ENCODE results near the gene ALDH7A1.
"Not testable (repeated sequence)": the region's sequence is repeated elsewhere in the genome, so short reads cannot be mapped to it uniquely, and the experiment has no call there.

The ALDH7A1 gene

DNA sequence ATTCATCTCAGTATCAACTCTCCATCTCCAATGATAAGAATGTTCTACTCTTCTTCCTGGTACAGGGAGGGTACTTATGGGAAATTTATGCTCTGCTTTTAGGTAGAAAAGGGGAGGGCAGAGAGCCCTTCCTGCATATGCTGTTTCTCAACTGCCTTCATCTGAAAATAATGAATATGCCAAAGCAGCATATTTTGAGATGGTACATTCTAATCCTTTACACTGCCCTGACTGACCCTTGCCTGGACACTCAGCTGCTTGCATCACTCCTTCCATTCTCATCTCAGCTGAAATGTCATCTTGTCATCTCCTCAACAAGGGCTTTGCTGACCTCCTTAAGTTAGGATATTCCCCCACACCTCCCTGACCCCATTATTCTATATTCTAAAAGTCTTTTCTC lies 68.5 kb downstream of the ALDH7A1 start:
- DNase-seq (ENCODE audit: extremely low read depth, low read depth), result no peak
- H3K4me3 ChIP-seq (replicated peaks; ENCODE audit: low read depth, low read length), result no peak overlapping the region
- TF ChIP-seq, protein P1, sequence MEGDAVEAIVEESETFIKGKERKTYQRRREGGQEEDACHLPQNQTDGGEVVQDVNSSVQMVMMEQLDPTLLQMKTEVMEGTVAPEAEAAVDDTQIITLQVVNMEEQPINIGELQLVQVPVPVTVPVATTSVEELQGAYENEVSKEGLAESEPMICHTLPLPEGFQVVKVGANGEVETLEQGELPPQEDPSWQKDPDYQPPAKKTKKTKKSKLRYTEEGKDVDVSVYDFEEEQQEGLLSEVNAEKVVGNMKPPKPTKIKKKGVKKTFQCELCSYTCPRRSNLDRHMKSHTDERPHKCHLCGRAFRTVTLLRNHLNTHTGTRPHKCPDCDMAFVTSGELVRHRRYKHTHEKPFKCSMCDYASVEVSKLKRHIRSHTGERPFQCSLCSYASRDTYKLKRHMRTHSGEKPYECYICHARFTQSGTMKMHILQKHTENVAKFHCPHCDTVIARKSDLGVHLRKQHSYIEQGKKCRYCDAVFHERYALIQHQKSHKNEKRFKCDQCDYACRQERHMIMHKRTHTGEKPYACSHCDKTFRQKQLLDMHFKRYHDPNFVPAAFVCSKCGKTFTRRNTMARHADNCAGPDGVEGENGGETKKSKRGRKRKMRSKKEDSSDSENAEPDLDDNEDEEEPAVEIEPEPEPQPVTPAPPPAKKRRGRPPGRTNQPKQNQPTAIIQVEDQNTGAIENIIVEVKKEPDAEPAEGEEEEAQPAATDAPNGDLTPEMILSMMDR (IDR thresholded peaks at IDR 0.05; ENCODE audit: low read depth, low read length, missing control alignments), result no peak

- TF ChIP-seq, protein P1 (IDR thresholded peaks at IDR 0.05; ENCODE audit: low read depth, low read length, missing control alignments), result no peak
- H3K4me3 ChIP-seq (replicated peaks; ENCODE audit: low read depth, low read length), result no peak overlapping the region
- DNase-seq (ENCODE audit: extremely low read depth, low read depth), result no peak
Measured at GRCh38 chr5:126525630-126526245, 69.3 kb downstream of the ALDH7A1 start.

DNA sequence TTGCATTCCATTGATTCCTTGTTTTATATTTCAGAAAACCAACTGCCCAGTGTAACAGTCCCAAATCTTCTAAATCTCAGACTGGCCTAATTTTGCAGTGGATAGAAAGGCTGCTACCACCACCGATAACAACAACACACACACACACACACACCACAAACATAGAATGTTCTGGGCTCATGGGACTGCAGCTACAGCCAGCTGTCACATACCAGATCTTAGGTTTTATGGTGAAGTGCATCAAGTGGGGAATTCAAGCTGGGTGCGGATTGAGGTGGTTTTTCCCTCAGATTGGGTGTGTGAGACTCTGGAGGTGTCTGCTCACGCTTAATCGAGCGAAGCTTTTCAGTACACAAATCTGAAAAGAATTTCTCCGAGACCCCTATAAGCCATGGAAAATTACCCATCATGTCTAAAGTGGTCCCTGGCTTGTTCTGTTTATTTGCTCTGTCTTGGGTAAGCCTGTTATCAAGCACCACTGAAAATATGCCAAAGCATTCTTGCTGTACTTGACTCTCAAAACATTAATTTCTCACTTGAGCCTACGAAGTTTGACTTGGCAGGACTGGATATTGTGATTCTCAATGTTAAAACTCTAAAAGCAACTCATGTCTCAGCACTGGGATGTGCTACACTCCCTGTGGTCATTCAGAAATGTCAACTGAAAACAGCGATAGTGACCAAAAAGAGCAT lies 71.1 kb downstream of the ALDH7A1 start:
- DNase-seq (ENCODE audit: extremely low read depth, low read depth), result no peak
- H3K4me3 ChIP-seq (replicated peaks; ENCODE audit: low read depth, low read length), result no peak overlapping the region
- TF ChIP-seq, protein P1 (IDR thresholded peaks at IDR 0.05; ENCODE audit: low read depth, low read length, missing control alignments), result no peak

- TF ChIP-seq, protein P1 (IDR thresholded peaks at IDR 0.05; ENCODE audit: low read depth, low read length, missing control alignments), result no peak
- H3K4me3 ChIP-seq (replicated peaks; ENCODE audit: low read depth, low read length), result no peak overlapping the region
- no peak for DNase-seq (ENCODE audit: extremely low read depth, low read depth)
Measured at GRCh38 chr5:126521130-126521529, 73.9 kb downstream of the ALDH7A1 start.

DNA sequence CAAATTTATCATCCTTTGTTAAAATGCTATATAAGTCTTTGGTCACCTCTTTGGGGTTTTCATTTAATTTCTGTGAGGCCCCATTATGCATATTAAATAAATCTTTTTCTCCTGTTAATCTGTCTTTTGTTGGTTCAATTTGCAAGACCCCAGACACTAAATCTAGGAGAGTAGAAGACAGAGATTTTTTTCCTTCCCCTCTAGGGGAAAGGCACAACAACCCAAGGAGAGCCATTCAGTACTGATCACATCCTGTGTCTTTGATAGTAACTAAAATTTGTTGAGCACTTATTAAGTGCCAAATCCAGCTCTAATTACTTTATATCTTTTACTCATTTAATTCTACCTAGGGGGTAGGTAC lies 74.4 kb downstream of the ALDH7A1 start:
- DNase-seq (ENCODE audit: extremely low read depth, low read depth), result no peak
- TF ChIP-seq, protein P1 (IDR thresholded peaks at IDR 0.05; ENCODE audit: low read depth, low read length, missing control alignments), result no peak
- H3K4me3 ChIP-seq (replicated peaks; ENCODE audit: low read depth, low read length), result no peak overlapping the region

- DNase-seq (ENCODE audit: extremely low read depth, low read depth), result no peak
- TF ChIP-seq, protein P1 (IDR thresholded peaks at IDR 0.05; ENCODE audit: low read depth, low read length, missing control alignments), result no peak
- H3K4me3 ChIP-seq (replicated peaks; ENCODE audit: low read depth, low read length), result no peak overlapping the region
Measured at GRCh38 chr5:126519637-126520592, 75.1 kb downstream of the ALDH7A1 start.

GRCh38 chr5:126519223-126519622 lies 75.8 kb downstream of the ALDH7A1 start:
- H3K4me3 ChIP-seq (replicated peaks; ENCODE audit: low read depth, low read length); DNase-seq (ENCODE audit: extremely low read depth, low read depth): not testable (repeated sequence)

All from HFF-Myc (cell line).